HG02798 (cell line): ENCODE results near the gene ARL10.

ENCODE experiments used
- ATAC-seq: cut with Tn5 transposase; IDR thresholded peaks from one replicate; pipeline ENCODE4 v1.9.1; 2021; ENCODE audit warnings: mild to moderate bottlenecking; ENCODE audit not compliant: unreplicated experiment, poor library complexity

Gene ARL10

DNA sequence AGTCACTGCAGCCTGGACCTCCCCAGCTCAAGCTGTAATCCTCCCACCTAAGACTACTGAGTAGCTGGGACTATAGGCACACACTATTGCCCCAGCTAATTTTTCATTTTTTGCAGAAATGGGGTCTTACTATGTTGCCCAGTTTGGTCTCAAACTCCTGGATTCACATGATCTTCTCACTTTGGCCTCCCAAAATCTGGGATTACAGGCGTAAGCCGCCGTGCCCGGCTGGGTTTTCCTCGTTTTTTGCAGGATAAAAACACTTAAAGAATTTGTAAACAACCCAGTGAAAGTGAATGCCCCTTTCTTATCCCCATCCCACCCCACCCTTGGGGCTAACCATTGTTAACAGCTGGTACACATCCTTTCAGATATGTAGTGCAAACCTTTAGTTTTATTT lies 43.3 kb downstream of the ARL10 start:
- no peak for ATAC-seq

GRCh38 chr5:176409765-176410164 lies 44.5 kb downstream of the ARL10 start:
- no peak for ATAC-seq

GRCh38 chr5:176410486-176411180 lies 45.3 kb downstream of the ARL10 start:
- no peak for ATAC-seq

GRCh38 chr5:176412517-176413254 lies 47.4 kb downstream of the ARL10 start:
- ATAC-seq, result no peak

DNA sequence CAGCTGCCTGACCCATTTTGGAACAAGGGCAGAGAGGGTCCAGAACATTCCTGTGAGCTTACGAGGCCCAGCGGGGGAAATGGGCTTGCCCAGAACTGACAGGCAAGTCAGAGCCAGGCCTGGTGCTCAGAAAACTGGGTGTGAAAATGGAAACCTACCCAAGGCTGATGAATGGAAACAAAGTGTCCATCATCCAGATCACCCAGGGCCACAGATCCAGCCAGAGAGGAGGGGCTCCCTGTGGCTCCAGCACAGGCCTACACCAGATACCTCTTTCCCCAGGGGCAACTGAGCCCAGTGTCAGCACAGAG lies 47.9 kb downstream of the ARL10 start:
- no peak for ATAC-seq

DNA sequence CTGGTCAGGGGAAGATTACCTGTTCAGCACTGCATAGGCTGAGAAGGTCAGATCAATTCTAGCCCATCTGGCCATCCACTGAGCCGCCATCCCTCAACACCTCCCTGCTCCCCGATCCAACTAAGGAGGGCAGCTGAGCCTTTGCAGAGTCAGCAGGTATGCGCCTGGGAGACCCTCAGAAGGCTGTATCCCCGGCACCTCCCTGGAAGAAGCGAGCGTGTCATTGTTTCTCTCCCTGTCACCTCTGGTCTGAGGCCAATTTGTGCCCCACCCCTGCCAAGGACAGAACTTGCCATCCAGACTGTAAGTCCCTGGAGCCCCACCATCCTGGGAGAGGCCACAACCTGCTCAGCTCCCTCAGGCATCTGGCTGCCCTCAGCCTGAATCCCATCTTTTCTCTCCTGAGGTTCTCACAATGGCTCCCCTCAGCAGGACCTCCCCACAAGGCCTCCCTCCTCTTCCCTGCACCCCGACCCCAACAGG lies 48.5 kb downstream of the ARL10 start:
- no peak for ATAC-seq

- ATAC-seq, result no peak
These were observed 49.4 kb downstream of the ARL10 start for GRCh38 chr5:176414704-176415103.

DNA sequence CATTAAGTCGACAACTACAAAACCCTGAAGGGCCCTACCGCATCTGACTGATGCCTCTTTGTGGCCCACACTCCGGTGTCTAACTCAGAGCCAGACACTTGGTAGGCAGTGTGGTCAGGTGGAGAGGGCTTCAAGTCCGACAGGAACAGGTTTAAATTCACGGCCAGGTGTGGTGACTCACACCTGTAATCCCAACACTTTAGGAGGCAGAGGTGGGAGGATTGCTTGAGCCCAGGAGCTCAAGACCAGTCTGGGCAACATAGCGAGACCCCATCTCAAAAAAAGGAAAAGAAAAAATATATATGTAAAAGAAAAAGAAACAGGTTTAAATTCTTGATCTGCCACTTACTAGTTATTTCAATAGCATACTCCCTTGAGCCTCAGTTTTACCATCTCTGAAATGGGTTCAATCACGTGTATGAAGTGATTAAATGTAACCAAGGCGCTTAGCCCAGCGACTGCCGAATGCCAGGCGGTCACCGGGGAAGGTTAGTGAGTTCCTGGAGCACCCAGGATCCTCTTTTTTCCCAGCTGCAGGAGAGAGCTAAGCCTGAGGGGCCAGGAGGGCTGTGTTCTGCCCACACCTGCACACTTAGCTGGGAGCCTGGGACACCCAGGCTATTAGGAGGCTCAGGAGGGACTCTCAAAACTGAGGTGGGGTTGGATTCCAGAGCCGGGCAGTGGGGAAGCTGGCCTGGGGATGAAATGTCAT lies 50.1 kb downstream of the ARL10 start:
- ATAC-seq, result no peak

DNA sequence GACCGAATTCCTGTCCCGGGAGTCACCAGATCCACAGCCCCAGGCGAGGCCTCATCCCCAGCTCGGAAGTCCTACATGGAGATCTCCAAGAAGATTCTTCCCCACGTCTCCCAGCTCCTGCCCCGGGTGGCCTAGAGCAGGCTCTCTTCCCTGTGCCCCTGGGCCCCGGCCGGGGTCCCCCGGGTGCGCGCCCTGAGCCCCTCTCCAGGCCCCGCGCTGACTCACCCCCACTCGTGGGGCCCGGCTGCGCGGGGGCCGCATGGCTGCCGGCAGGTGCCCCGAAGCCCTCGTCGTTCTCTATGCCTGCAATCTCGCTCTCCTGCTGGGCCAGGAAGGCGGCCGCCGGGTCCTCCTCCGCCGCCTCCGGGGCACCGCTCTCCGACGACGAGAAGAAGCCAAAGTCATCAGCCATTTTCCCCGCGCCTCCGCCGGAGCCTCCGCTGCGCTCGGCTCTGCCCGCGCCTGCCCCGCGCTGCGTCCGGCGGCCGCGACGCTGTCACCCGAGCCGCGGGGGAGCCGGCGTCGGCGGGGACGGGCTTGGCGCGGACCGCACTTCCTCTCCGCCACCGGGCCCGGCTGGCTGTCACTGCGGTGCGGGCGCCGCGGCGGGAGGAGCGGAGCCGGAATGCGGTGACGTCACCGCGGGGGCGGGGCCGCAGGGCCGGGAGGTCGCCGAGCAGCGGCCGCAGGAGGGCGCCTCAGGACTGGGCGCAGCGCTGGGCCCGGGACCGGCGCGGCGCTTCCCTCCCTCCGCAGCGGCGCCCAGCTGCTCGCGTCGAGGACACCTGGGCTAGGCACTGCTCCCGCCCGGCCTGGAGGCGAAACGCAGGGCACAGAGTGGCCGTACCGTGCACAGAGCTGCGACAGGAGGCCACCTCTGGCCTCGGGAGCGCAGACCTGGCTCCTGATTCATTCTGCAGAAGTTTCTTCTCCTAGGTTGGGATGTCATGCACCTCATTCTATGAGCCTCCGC lies 51.0 kb downstream of the ARL10 start, which contains the start of gene CLTB:
CLTB (minus strand) TSS at position 588 of the 973 bp plus-strand sequence; CDS start at position 412, 176 bp downstream.
- peak; percentile 95 for ATAC-seq

- no peak for ATAC-seq
These were observed 51.7 kb downstream of the ARL10 start for GRCh38 chr5:176416965-176417364.

DNA sequence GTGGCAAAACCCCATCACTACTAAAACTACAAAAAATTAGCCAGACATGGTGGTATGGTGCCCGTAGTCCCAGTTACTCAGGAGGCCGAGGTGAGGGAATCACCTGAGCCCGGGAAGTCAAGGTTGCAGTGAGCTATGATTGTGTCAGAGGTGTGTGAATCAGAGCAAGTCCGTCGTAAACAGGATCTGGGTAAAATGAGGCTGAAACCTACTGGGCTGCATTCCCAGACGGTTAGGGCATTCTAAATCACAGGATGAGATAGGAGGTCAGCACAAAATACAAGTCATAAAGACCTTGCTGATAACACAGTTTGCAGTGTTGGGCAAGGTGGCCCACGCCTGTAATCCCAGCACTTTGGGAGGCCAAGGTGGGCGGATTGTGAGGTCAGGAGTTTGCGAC lies 53.0 kb downstream of the ARL10 start:
- ATAC-seq, result no peak

DNA sequence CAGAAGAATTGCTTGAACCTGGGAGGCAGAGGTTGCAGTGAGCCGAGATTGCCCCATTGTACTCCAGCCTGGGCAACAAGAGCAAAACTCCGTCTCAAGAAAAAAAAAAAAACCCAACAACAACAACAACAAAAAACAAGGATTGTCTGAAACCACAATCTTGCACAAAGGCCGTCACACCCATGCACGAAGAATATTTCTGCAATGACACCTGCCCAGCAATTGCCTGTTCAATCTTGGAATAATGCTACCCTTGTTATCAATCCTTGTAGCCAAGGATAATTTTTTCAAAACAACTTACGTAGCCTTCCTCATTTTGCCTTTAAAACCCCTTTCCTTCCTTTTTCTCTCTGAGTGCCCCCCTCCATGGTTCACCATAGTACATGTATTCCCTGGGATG lies 54.8 kb downstream of the ARL10 start:
- no peak for ATAC-seq

GRCh38 chr5:176420972-176421544 lies 55.8 kb downstream of the ARL10 start:
- ATAC-seq, result no peak

- ATAC-seq, result no peak
These were observed 58.9 kb downstream of the ARL10 start for GRCh38 chr5:176424181-176424580.

- no peak for ATAC-seq
These were observed 59.9 kb downstream of the ARL10 start for GRCh38 chr5:176425138-176425537.

GRCh38 chr5:176425791-176426190 lies 60.5 kb downstream of the ARL10 start:
- ATAC-seq, result no peak

- no peak for ATAC-seq
These were observed 61.6 kb downstream of the ARL10 start for GRCh38 chr5:176426876-176427275.

DNA sequence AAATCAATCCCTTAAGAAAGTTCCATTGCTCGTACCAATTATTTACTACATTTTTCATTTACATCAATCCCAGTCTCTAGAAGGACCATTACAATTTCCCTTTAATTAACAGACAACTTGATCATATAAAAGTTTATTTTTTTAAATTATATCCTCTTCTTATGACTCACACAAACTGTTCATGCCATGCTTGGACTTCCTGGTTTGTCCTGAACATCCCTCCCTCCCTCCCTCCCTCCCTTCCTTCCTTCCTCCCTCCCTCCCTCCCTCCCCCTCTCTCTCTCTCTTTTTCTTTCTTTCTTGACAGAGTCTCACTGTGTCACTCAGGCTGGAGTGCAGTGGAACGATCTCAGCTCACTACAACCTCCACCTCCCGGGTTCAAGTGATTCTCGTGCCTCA lies 62.7 kb downstream of the ARL10 start:
- ATAC-seq, result no peak

DNA sequence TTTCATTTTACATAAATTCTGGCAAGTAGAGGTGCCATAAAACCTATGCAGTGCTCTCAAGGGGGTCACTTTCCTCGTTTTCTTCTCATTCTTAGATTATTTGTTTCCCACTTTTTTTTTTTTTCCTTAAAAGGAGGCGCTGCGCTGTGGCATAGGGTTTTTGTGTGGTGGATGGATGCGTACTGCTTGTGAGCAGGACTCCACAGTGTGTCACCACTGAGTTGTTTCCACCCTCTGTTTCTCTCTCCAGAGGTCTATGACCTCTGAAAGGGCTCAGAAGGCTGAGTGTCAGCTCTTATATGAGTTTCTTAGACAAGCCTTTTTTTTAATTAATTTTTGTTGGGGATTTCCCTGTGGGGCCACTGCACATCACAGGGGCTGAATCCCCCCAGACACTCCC lies 64.7 kb downstream of the ARL10 start:
- ATAC-seq, result no peak
